ENCODE data around the gene TMCC2. TPM values are rescaled to one million over a fixed set of nuclear protein-coding genes. Genes with fewer than 3 reads are reported as not detected.

Gene TMCC2
- polyA plus RNA-seq, 3 donors: 0.16 to 0.27 TPM; not detected in 1

DNA sequence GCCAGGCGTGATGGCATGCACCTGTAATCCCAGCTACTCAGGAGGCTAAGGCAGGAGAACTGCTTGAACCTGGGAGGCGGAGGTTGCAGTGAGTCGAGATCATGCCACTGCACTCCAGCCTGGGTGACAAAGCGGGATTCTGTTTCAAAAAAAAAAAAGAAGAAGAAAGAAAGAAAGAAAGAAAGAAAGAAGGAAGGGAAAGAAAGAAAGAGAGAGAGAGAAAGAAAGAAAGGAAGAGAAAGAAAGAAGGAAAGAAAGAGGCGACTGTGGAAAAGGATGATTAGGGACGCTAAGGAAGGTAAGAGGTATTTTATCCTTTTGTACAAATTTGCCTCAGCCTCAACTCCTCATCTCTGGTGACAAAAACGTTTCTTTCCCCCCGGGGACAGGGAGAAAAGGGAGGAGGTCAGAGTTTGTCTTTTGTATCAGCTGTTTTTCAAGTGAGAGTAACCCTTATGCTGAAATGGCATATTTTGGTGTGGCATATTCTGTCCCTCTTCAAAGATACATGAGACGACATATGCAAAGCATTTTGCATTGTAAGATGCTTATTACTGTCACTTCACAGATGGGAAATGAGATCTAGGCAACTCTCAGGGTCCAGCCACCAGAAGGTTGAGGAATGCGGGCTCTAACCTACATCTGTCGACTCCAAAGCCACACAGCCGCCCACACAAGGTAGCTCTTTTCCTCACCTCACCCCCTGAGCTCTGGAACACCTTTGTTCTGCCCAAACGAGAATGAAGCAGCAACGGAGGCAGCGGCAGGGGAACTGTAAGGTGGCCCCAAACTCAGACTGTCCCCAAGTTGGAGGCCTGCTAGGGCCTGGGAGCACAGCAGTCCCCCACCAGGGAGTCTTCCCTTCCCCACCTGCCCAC lies 55.8 kb downstream of the TMCC2 start:
- peaks cover 0 to 3% (median 0%) of the 10 kb centered on the region in 7 donors for H3K9me3 Mint-ChIP-seq
- 92% methylated on average over 8 of the region's 15 CpGs for WGBS (ENCODE audit: insufficient coverage)

More for the DNA sequence above, 55.8 kb downstream of the TMCC2 start:
- H3K9me3 ChIP-seq (replicated peaks in 1 of 2; ENCODE audit: control insufficient read depth in 1 of 2, insufficient read depth in 1 of 2, low read length in 2 of 2): no peaks in the 10 kb centered on the region
- no peak overlapping the region for H3K4me3 Mint-ChIP-seq
- H3K4me1 ChIP-seq (ENCODE audit: control insufficient read depth in 1 of 2, insufficient read depth in 2 of 2, low read length in 2 of 2): peaks cover 51 to 54% of the 10 kb centered on the region in 2 donors
- peaks cover 0 to 4% of the 10 kb centered on the region in 2 donors for H3K36me3 Mint-ChIP-seq
- H3K27me3 ChIP-seq (ENCODE audit: control insufficient read depth in 2 of 2, insufficient read depth in 2 of 2, low read length in 2 of 2): no peaks in the 10 kb centered on the region
- peaks cover 66% of the 10 kb centered on the region for H3K4me1 Mint-ChIP-seq
- DNase-seq: no peak
- H4K20me1 ChIP-seq (ENCODE audit: insufficient read depth, low read length): no peaks in the 10 kb centered on the region
- peak overlapping the region; percentile 81 to 93 for H3K27ac ChIP-seq (ENCODE audit: low read depth in 1 of 2, low read length in 2 of 2)
- TF ChIP-seq, protein P1, sequence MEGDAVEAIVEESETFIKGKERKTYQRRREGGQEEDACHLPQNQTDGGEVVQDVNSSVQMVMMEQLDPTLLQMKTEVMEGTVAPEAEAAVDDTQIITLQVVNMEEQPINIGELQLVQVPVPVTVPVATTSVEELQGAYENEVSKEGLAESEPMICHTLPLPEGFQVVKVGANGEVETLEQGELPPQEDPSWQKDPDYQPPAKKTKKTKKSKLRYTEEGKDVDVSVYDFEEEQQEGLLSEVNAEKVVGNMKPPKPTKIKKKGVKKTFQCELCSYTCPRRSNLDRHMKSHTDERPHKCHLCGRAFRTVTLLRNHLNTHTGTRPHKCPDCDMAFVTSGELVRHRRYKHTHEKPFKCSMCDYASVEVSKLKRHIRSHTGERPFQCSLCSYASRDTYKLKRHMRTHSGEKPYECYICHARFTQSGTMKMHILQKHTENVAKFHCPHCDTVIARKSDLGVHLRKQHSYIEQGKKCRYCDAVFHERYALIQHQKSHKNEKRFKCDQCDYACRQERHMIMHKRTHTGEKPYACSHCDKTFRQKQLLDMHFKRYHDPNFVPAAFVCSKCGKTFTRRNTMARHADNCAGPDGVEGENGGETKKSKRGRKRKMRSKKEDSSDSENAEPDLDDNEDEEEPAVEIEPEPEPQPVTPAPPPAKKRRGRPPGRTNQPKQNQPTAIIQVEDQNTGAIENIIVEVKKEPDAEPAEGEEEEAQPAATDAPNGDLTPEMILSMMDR (IDR thresholded peaks at IDR 0.05): no peak
- H3K36me3 ChIP-seq (replicated peaks in 1 of 2; ENCODE audit: control insufficient read depth in 1 of 2, insufficient read depth in 2 of 2, low read length in 2 of 2): no peaks in the 10 kb centered on the region
- no peak overlapping the region for H3K4me3 ChIP-seq (replicated peaks in 1 of 3; ENCODE audit: low read depth in 2 of 3, low read length in 3 of 3)
- peak overlapping the region in 6 of 7 donors; percentile 97 to 99 (median 98) for H3K27ac Mint-ChIP-seq
- H3K4me2 ChIP-seq (replicated peaks; ENCODE audit: extremely low read depth, low read length, poor library complexity, severe bottlenecking): no peak overlapping the region
- intact Hi-C loops (cut with micrococcal nuclease): loop anchor here in 1 of 2 donors (2.0 kb wide), 1 partner anchor 35 kb away; no protein-coding TSS in a partner anchor
- peaks cover 2 to 7% (median 5%) of the 10 kb centered on the region in 3 donors for H3K27me3 Mint-ChIP-seq (ENCODE audit: low read depth in 3 of 3)
- peak overlapping the region; percentile 57 for H2AFZ ChIP-seq (ENCODE audit: insufficient read depth, low read depth, low read length, poor library complexity, severe bottlenecking)
- peak overlapping the region; percentile 61 for H3K9ac ChIP-seq (ENCODE audit: insufficient read depth, low read length, poor library complexity, severe bottlenecking)
- H3K79me2 ChIP-seq (ENCODE audit: insufficient read depth, low read length): peaks cover 5% of the 10 kb centered on the region
